ENCODE data around the gene ERICH3.

The ERICH3 gene, protein sequence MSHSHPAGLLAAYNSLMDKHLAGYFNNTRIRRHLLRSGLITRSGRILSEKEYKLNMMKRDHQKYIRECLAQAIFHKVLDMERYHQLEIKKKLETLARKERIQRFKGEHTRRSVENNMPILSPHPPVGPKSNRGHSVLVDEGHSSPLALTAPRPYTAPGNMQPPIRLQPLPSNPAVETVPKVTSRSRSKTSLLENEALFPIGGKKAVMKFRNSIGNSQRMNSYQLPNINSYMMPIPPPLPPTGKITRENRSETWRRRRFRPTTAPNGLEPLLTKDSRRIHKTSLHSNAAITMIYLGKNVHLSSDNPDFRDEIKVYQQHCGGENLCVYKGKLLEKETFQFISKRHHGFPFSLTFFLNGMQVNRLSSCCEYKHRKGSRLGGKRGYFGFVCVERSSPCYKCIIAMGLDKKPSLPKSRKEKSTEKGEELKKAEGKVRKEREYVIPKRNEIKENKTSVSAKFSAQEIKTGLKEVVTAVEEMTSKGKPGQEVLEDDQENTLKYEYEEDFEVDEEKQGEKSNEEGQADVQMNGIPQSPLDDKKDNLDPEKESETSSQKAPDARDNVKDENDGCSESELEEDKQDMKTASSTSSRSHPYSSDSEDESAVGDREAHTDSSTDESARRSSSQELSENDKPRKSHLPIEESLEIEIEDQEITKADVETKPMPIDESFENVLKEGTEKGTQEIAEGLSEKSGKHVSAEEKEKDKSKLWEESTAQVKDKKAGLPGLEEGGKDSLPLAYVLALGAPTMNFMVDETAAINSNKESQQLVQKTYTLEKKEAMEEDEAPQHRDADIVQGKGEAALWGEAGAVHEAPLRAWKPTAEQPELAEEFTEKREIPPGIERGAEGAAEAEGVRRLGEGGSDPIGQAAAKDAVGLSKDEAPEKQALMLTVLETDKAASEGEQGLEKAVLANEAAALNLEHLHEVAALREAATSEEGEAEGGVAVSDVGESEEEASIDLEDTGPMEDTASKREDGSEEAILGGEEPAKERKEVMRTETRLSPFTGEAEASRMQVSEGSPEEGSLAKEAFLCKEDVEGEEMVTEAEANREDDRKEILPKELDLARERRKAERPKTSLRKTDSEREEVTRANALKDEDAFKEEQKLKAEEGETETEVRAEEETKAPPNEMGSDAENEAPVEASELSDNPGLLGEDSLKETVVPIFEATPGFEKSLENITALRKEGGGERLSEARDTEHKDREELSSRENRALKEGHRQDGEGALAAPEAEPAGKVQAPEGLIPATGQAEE (N-terminal part only)

DNA sequence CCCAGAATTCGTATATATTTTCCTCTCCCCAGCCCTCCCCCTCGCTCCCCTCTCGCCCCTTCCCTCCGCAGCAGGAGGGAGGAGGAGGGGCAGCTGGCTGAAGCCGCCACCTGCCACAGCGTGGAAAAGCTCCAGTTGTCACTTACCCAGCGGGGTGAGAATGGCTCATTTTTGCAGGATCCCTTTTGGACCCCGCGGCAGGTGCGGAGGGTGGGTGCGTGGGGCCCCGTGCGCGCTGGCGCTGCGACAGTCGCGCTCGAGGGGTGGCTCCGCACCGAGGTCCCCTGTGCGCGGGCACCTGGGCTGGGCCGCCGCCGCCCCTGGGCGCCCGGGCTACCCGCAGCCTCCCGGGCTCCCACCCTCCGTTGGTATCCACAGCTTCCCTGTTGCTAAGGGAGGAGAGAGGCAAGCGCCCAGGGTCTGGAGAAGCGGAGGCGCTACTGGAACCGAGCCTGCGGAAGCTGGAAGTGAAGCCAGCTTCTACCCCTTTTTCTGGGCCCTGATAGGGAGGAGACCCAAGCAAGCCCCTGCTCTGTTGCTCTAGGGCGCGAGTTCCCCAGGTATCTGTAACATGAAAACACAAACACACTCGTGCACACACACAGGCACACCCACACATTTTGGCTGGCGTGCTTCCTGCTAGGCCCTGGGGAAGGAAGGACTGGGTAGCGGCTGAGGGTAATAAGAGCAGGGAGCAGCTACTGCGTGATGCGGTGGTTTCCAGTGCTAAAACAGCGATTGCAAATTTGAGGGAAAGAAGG is at the start of gene ERICH3:
TSS of gene ERICH3 (minus strand) at position 442 of the 761 bp plus-strand sequence. CDS start at position 169, 273 bp downstream.
- H3K9ac ChIP-seq = no peak within 1 kb of the TSS
- no peak within 1 kb of the TSS for H3K4me3 ChIP-seq
- H3K4me2 ChIP-seq = no peak within 1 kb of the TSS
- H3K27ac ChIP-seq = no peak within 1 kb of the TSS
- no peaks in the 10 kb centered on the region for H3K27me3 ChIP-seq
- no peaks in the 10 kb centered on the region for H3K36me3 ChIP-seq
- peaks cover 28% of the 10 kb centered on the region for H3K9me3 ChIP-seq
- TF ChIP-seq Cebpa-rat (IDR thresholded peaks at IDR 0.05) = no peak
- H3K4me1 ChIP-seq = 0 out of 2 replicates have a peak, but pooled peaks cover 5% of the 10 kb centered on the region
- H4K20me1 ChIP-seq = no peaks in the 10 kb centered on the region

DNA sequence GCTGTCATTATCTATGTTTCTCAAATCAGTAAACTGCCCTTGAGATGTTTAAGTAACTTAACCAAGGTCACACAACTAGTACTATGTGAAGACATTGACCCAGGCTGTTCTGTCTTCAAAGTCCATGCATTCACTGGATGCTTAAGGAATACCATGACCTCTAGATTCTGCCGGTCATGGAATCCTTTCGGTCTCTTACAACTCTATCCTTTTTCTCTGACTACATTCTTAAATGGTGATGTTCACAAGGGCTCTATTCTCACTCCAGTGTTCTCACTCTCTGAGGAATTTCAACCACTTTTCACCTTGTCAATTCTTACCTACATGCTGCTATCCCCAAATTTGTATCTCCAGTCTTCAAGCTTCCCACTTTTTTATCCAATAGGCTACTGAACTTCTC is 44.0 kb upstream of the ERICH3 start:
- Histone ChIP-seq H4K20me1 (no peaks in the 10 kb centered on the region), H3K4me3 (no peak overlapping the region), H3K27ac (no peak overlapping the region), H3K4me2 (no peak overlapping the region), H3K27me3 (no peaks in the 10 kb centered on the region), H3K36me3 (peaks cover 68% of the 10 kb centered on the region), H3K9me3 (no peaks in the 10 kb centered on the region), H3K9ac (no peak overlapping the region), H3K4me1 (no peaks in the 10 kb centered on the region)
- TF ChIP-seq Cebpa-rat (IDR thresholded peaks at IDR 0.05) = no peak

DNA sequence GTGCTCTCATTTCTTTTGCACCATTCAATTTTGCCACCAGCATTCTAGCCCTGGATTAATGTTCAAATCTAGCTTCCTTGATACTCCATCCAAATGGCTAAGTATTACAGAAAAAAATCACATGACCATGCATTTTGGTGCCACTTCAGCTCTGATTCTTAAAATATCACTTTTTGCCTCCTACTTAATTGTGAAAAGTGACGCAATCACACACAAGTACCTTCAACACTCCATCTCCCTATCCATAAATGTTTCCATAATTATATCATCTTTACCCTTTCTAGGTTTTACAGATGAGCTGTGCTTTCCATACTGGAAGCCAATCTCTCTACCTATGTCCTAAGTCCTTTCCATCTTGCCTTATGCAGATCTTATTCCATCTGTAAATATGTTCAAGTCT is 43.2 kb upstream of the ERICH3 start:
- Histone ChIP-seq H3K4me1 (no peaks in the 10 kb centered on the region), H3K27me3 (no peaks in the 10 kb centered on the region), H3K27ac (no peak overlapping the region), H3K36me3 (peaks cover 63% of the 10 kb centered on the region), H4K20me1 (no peaks in the 10 kb centered on the region), H3K9ac (no peak overlapping the region), H3K4me3 (no peak overlapping the region), H3K9me3 (no peaks in the 10 kb centered on the region), H3K4me2 (no peak overlapping the region)
- TF ChIP-seq Cebpa-rat (IDR thresholded peaks at IDR 0.05) = peak; percentile 24; the same call in 1 of the 2 replicates

DNA sequence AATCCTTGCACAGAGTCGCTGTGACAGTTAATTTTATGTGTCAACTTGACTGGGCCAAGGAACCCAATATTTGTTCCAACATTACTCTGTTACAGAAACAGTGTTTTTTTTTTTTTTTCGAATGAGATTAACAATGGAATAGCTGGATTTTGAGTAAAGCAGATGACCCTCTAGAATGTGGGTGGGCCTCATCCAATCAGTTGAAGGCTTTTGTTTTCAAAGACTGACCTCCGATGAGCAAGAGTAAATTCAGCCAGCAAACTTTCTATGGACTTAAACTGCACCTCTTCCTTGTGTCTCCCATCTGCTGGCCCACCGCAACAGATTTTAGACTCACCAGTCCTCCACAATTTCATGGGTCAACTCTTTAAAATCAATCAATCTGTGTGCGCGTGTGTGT is 42.2 kb upstream of the ERICH3 start:
- Histone ChIP-seq H3K9me3 (no peaks in the 10 kb centered on the region), H3K9ac (no peak overlapping the region), H3K4me1 (no peaks in the 10 kb centered on the region), H3K4me3 (no peak overlapping the region), H3K4me2 (no peak overlapping the region), H3K27me3 (no peaks in the 10 kb centered on the region), H3K27ac (no peak overlapping the region), H4K20me1 (no peaks in the 10 kb centered on the region), H3K36me3 (peaks cover 67% of the 10 kb centered on the region)
- TF ChIP-seq Cebpa-rat (IDR thresholded peaks at IDR 0.05) = no peak

DNA sequence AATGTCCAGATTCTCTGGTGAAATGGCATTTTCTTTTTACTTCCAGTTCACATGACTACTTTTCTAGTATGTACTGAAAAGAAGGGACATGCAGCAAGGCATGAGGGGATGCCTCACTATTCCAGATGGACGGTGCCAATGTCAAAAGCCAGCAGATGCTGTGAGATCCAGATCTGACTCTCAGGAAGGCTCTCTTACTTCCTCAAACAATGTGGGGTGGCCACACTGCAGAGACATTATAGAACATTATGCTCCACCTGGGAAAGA is 41.6 kb upstream of the ERICH3 start:
- H4K20me1 ChIP-seq = no peaks in the 10 kb centered on the region
- no peak overlapping the region for H3K4me3 ChIP-seq
- H3K36me3 ChIP-seq = peaks cover 65% of the 10 kb centered on the region
- no peaks in the 10 kb centered on the region for H3K9me3 ChIP-seq
- H3K4me1 ChIP-seq = no peaks in the 10 kb centered on the region
- H3K27me3 ChIP-seq = no peaks in the 10 kb centered on the region
- no peak overlapping the region for H3K4me2 ChIP-seq
- H3K27ac ChIP-seq = no peak overlapping the region
- TF ChIP-seq Cebpa-rat (IDR thresholded peaks at IDR 0.05) = no peak
- no peak overlapping the region for H3K9ac ChIP-seq

DNA sequence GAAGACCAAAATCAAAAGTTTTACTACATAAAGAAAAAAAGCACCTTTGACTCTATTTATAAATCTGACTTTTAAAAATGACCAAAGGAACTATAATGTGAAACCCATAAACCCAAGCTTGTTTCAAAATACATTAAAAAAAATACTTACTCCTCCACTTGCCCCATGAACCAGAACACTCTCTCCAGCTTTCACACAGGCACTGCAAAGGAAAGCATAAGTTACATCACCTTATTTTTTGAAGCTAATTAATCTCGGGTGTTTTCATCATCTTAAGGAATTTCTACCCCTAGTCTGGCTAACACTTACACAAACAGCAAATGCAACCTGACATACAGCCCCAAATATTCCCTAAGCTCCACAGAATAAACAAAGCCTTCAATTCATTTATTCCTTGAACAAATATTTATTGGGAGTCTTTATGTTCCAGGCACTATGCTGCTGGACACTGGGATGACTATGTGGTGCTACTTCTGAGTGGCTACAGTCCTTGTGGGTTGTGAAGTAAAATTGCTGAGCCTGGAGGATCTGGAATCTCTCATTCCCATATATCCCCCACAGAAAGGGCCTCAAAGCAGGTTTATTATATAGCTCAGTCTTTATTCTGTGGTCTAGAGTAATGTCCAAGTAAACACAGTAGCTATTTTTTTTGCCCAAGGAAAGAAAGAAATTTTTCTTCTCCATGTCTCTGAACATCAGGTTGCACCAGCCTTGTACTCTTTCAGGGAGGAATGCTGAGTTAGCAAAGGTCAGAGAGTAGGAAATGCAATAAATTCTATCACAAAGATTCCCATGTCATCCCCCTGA is 41.0 kb upstream of the ERICH3 start:
- H3K4me3 ChIP-seq = no peak overlapping the region
- H3K4me1 ChIP-seq = no peaks in the 10 kb centered on the region
- no peaks in the 10 kb centered on the region for H4K20me1 ChIP-seq
- H3K36me3 ChIP-seq = peaks cover 61% of the 10 kb centered on the region
- H3K4me2 ChIP-seq = no peak overlapping the region
- no peak overlapping the region for H3K27ac ChIP-seq
- H3K27me3 ChIP-seq = no peaks in the 10 kb centered on the region
- H3K9me3 ChIP-seq = no peaks in the 10 kb centered on the region
- TF ChIP-seq Cebpa-rat (IDR thresholded peaks at IDR 0.05) = no peak
- H3K9ac ChIP-seq = no peak overlapping the region

DNA sequence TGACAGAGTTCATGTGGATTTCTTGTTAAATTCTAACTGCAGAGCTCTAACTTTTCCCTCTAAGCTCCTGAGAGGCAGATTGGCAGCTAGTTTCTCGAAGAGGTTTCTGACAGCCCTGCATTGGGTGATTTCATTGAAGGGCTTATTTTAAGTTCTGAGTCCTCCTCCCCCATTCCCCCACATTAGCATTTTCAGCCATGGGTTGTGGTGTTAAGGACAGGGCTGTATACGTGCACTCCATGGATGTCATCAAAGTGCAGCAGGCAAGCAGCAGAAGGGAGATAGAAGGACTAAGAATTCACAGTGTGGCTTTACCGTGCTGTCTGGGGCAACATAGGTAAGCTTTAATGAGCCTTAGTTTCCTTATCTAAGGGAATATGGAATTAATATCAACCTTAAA is 40.3 kb upstream of the ERICH3 start:
- Histone ChIP-seq H3K27me3 (no peaks in the 10 kb centered on the region), H3K9ac (no peak overlapping the region), H3K4me3 (no peak overlapping the region), H3K36me3 (peaks cover 62% of the 10 kb centered on the region), H3K9me3 (no peaks in the 10 kb centered on the region), H4K20me1 (no peaks in the 10 kb centered on the region), H3K27ac (no peak overlapping the region), H3K4me2 (no peak overlapping the region), H3K4me1 (no peaks in the 10 kb centered on the region)
- no peak for TF ChIP-seq Cebpa-rat (IDR thresholded peaks at IDR 0.05)

DNA sequence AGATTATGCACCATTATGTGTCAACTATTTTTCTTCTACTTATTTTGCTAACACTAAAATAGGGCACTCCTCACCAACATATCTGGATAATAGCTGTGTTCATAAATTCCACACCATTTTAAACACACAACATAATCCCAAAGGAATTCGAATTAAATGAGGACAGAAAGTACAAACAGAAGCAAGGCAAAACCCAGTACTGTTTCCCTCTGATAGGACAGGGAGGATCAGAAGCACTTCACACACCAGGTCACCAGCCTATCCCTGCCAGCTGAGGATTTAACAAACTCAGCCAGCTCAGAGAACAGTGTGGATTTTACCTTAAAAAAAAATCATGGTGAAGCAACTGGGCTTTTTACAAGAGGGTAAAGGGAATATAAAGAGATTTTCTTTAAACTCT is 39.3 kb upstream of the ERICH3 start:
- Histone ChIP-seq H4K20me1 (no peaks in the 10 kb centered on the region), H3K9ac (no peak overlapping the region), H3K27me3 (no peaks in the 10 kb centered on the region), H3K36me3 (peaks cover 58% of the 10 kb centered on the region), H3K4me1 (no peaks in the 10 kb centered on the region), H3K27ac (no peak overlapping the region), H3K4me3 (no peak overlapping the region), H3K9me3 (no peaks in the 10 kb centered on the region), H3K4me2 (no peak overlapping the region)
- no peak for TF ChIP-seq Cebpa-rat (IDR thresholded peaks at IDR 0.05)

Measured in BLaER1 (cell line).